GM18498 (cell line): Measurements from ENCODE around the gene BAHCC1.

Source experiments
- ATAC-seq: cut with Tn5 transposase; IDR thresholded peaks from one replicate; pipeline ENCODE4 v1.9.1; 2021; ENCODE audit warnings: mild to moderate bottlenecking, moderate library complexity; ENCODE audit not compliant: unreplicated experiment

BAHCC1 gene

GRCh38 chr17:81487487-81488275 is 92.4 kb downstream of the BAHCC1 start:
- peak; percentile 64 for ATAC-seq

GRCh38 chr17:81488276-81488860 is 93.1 kb downstream of the BAHCC1 start:
- ATAC-seq, result no peak

- no peak for ATAC-seq
Observed at GRCh38 chr17:81489012-81489997, 94.0 kb downstream of the BAHCC1 start.

GRCh38 chr17:81489998-81490992 is 95.0 kb downstream of the BAHCC1 start:
- no peak for ATAC-seq

- no peak for ATAC-seq
Observed at GRCh38 chr17:81491181-81491581, 95.9 kb downstream of the BAHCC1 start.

- ATAC-seq, result no peak
Observed at GRCh38 chr17:81491761-81492160, 96.5 kb downstream of the BAHCC1 start.

GRCh38 chr17:81492202-81492601 is 96.9 kb downstream of the BAHCC1 start:
- ATAC-seq, result no peak

- no peak for ATAC-seq
Observed at GRCh38 chr17:81492706-81493105, 97.4 kb downstream of the BAHCC1 start.

- no peak for ATAC-seq
Observed at GRCh38 chr17:81493198-81494038, 98.2 kb downstream of the BAHCC1 start.

- ATAC-seq, result no peak
Observed at GRCh38 chr17:81494626-81495377, 99.5 kb downstream of the BAHCC1 start.

GRCh38 chr17:81498953-81499600 is 103.8 kb downstream of the BAHCC1 start:
- no peak for ATAC-seq

- ATAC-seq, result no peak
Observed at GRCh38 chr17:81499601-81499970, 104.3 kb downstream of the BAHCC1 start.

- no peak for ATAC-seq
Observed at GRCh38 chr17:81500047-81500446, 104.8 kb downstream of the BAHCC1 start.

GRCh38 chr17:81502471-81503017 is 107.3 kb downstream of the BAHCC1 start:
- no peak for ATAC-seq

- ATAC-seq, result no peak
Observed at GRCh38 chr17:81503619-81504018, 108.4 kb downstream of the BAHCC1 start.

GRCh38 chr17:81508639-81509206 is 113.5 kb downstream of the BAHCC1 start:
- ATAC-seq, result no peak

- no peak for ATAC-seq
Observed at GRCh38 chr17:81509207-81509971, 114.1 kb downstream of the BAHCC1 start.
